Endothelial cell of umbilical vein (primary cell): Measurements from ENCODE around the gene ZNF511. TPM values are rescaled to one million over a fixed set of nuclear protein-coding genes. Genes with fewer than 3 reads are reported as not detected.

Source experiments
- BruUV-seq: library from RNA; stranded (reverse); fragments of 400-500 nt; replicated peaks from 2 replicates; lab custom pipeline; 2021; lab: Mats Ljungman, UMichigan
- CTCF ChIA-PET: fragments of 300-600, 350-600 bp; sonication (Branson Sonifier 250); formaldehyde crosslinking; loops from one replicate; lab custom pipeline; 2021; ENCODE audit warnings: antibody characterized with exemption, inconsistent platforms; lab: Charles Lee
- POLR2A ChIA-PET: fragments of 300-600, 350-600 bp; sonication (Branson Sonifier 250); formaldehyde crosslinking; loops from one replicate; lab custom pipeline; 2021; ENCODE audit warnings: antibody characterized with exemption, inconsistent platforms; lab: Charles Lee
- DNase-seq: peaks from one replicate; pipeline ENCODE4 v3.0.0-alpha.2; 2011; ENCODE audit warnings: low read depth, low spot score
- FAIRE-seq: peaks from 2 replicates; lab custom pipeline; 2011; peaks lifted over from hg19 to GRCh38; lab: Jason Lieb, UNC
- H2AFZ ChIP-seq: 2 replicates; pipeline ENCODE4 v1.6.0; 2012; ENCODE audit warnings: low read depth, low read length, control low read depth, inconsistent platforms
- H3K27ac ChIP-seq: 2 replicates; pipeline ENCODE4 v1.5.1; 2011; ENCODE audit warnings: low read depth, mild to moderate bottlenecking, control low read depth, low read length, moderate library complexity; ENCODE audit not compliant: insufficient read depth
- H3K27me3 ChIP-seq, 2 experiments: 2 replicates each; pipeline versions ENCODE4 v1.6.0 to v1.6.1; 2011; ENCODE audit warnings: low read length in 2 of 2, mixed read lengths in 1 of 2; ENCODE audit not compliant: control insufficient read depth in 2 of 2, insufficient read depth in 2 of 2
- H3K36me3 ChIP-seq, 2 experiments: 2 replicates in 1 of 2; 3 replicates in 1 of 2; pipeline ENCODE4 v1.5.1; 2011; ENCODE audit warnings: low read length in 2 of 2, mild to moderate bottlenecking in 1 of 2, moderate library complexity in 1 of 2; ENCODE audit not compliant: control insufficient read depth in 2 of 2, insufficient read depth in 2 of 2; ENCODE audit errors: extremely low read depth in 1 of 2
- H3K4me1 ChIP-seq: 3 replicates; pipeline ENCODE4 v1.5.1; 2011; ENCODE audit warnings: mild to moderate bottlenecking, low read length; ENCODE audit not compliant: control insufficient read depth, insufficient read depth; ENCODE audit errors: extremely low read depth
- H3K4me2 ChIP-seq: 2 replicates; pipeline ENCODE4 v1.6.1; 2011; ENCODE audit warnings: low read length, control low read depth, mixed read lengths; ENCODE audit not compliant: insufficient read depth
- H3K4me3 ChIP-seq, 3 experiments: fragments of 200-600 bp in 1 of 3; sonication (generic), shearing (Covaris generic) in 1 of 3; replicated peaks in 1 of 3; 2 replicates each; pipeline ENCODE4 v1.5.1; 2011 to 2016; ENCODE audit warnings: control low read depth in 3 of 3, low read length in 3 of 3, mild to moderate bottlenecking in 2 of 3, inconsistent platforms in 1 of 3, low read depth in 1 of 3, moderate library complexity in 1 of 3; ENCODE audit not compliant: insufficient read depth in 1 of 3
- H3K79me2 ChIP-seq: 2 replicates; pipeline ENCODE4 v1.6.0; 2012; ENCODE audit warnings: low read length, inconsistent platforms; ENCODE audit not compliant: control insufficient read depth, insufficient read depth
- H3K9ac ChIP-seq: replicated peaks from 2 replicates; pipeline ENCODE3; 2011; ENCODE audit warnings: low read length, control low read depth; ENCODE audit not compliant: insufficient read depth; ENCODE audit errors: extremely low read depth
- H3K9me1 ChIP-seq: replicated peaks from 3 replicates; pipeline ENCODE4 v1.6.0; 2011; ENCODE audit warnings: mild to moderate bottlenecking, low read length; ENCODE audit not compliant: control insufficient read depth, insufficient read depth; ENCODE audit errors: extremely low read depth
- H3K9me3 ChIP-seq: replicated peaks from 2 replicates; pipeline ENCODE4 v1.5.1; 2012; ENCODE audit warnings: low read length, inconsistent platforms; ENCODE audit not compliant: control insufficient read depth, insufficient read depth
- H4K20me1 ChIP-seq: replicated peaks from 2 replicates; pipeline ENCODE3; 2011; ENCODE audit warnings: mild to moderate bottlenecking, low read length; ENCODE audit not compliant: control insufficient read depth, insufficient read depth; ENCODE audit errors: extremely low read depth
- CTCF ChIP-seq, 2 donors: IDR thresholded peaks; 1 replicate in 1 of 2; 2 replicates in 1 of 2; pipeline ENCODE4 v1.5.1; 2011; ENCODE audit warnings: low read length in 2 of 2, mild to moderate bottlenecking in 2 of 2, moderate library complexity in 2 of 2, control low read depth in 1 of 2, inconsistent platforms in 1 of 2, low read depth in 1 of 2; ENCODE audit not compliant: insufficient read depth in 1 of 2; ENCODE audit errors: extremely low read depth in 1 of 2
- EZH2 ChIP-seq: IDR thresholded peaks from 2 replicates; pipeline ENCODE4 v1.6.1; 2012; ENCODE audit warnings: borderline replicate concordance, low read depth, mild to moderate bottlenecking, moderate library complexity, low read length, inconsistent platforms; ENCODE audit not compliant: severe bottlenecking
- FOS ChIP-seq: IDR thresholded peaks from 2 replicates; pipeline ENCODE4 v1.6.1; 2011; ENCODE audit warnings: mild to moderate bottlenecking, low read length, moderate library complexity, borderline replicate concordance; ENCODE audit not compliant: insufficient read depth
- GATA2 ChIP-seq: IDR thresholded peaks from 2 replicates; pipeline ENCODE4 v1.7.0; 2011; ENCODE audit warnings: low read depth, mild to moderate bottlenecking, moderate library complexity, mixed read lengths, low read length; ENCODE audit not compliant: insufficient read length, insufficient read depth
- JUN ChIP-seq: IDR thresholded peaks from 2 replicates; pipeline ENCODE4 v1.6.1; 2011; ENCODE audit warnings: borderline replicate concordance, low read depth; ENCODE audit not compliant: insufficient read length, insufficient read depth
- MAX ChIP-seq: IDR thresholded peaks from 2 replicates; pipeline ENCODE4 v1.6.1; 2011; ENCODE audit not compliant: insufficient read depth, insufficient read length
- MYC ChIP-seq: IDR thresholded peaks from one replicate; pipeline ENCODE4 v1.6.1; 2011; ENCODE audit warnings: mild to moderate bottlenecking, low read depth, low read length
- POLR2A ChIP-seq: IDR thresholded peaks from 2 replicates; pipeline ENCODE4 v1.6.1; 2012; ENCODE audit warnings: low read depth, mild to moderate bottlenecking, control low read depth, low read length
- POLR2AphosphoS5 ChIP-seq: IDR thresholded peaks from 2 replicates; pipeline ENCODE4 v1.6.1; 2012; ENCODE audit warnings: low read depth, mild to moderate bottlenecking, control low read depth, low read length, moderate library complexity; ENCODE audit not compliant: insufficient read depth
- dilution Hi-C: fragments of 300-500 bp; cut with MboI; formaldehyde crosslinking; loops from one replicate; pipeline ENCODE4 v1.15.0; 2019; ENCODE audit warnings: low sequenced_read_pairs; ENCODE audit not compliant: extremely low pct_ligation_motif_present
- intact Hi-C: fragments of 100-400 bp; cut with micrococcal nuclease; formaldehyde crosslinking; loops from one replicate; pipeline ENCODE4 v1.10.0; 2022
- polyA plus RNA-seq, 4 experiments: library from polyadenylated mRNA; depleted of rRNA in 3 of 4; stranded (reverse) in 3 of 4; unstranded in 1 of 4; fragments of >200 nt; gene quantifications; 2 replicates each; pipeline versions ENCODE4 v1.2.1 to v1.2.3, GENCODE V29; 2011 to 2012; ENCODE audit warnings: missing spikeins in 1 of 4
- total RNA-seq: library from RNA; stranded (reverse); gene quantifications from 2 replicates; pipeline ENCODE4 v1.2.3, GENCODE V29; 2021

ZNF511 gene
- total and polyA plus RNA-seq, 2 donors (not counting 3 experiments of a cell fraction or from before 2014, with no cell fraction given): 25.6 to 37.9 TPM

- H4K20me1 ChIP-seq: no peaks in the 10 kb centered on the region
- no peak overlapping the region for H3K27ac ChIP-seq
- no peak overlapping the region for H3K9ac ChIP-seq
- no peaks in the 10 kb centered on the region for H3K9me1 ChIP-seq
- no peak for DNase-seq
- no peaks in the 10 kb centered on the region for H3K4me1 ChIP-seq
- TF ChIP-seq MAX (no peak), GATA2 (no peak), CTCF (IDR thresholded peaks at IDR 0.05; ENCODE audit: extremely low read depth in 1 of 2, insufficient read depth in 1 of 2, low read depth in 1 of 2, low read length in 2 of 2) (no peak), EZH2 (no peak), POLR2AphosphoS5 (no peak), MYC (no peak), JUN (no peak), FOS (no peak), POLR2A (no peak)
- no peak overlapping the region for H3K4me3 ChIP-seq
- H3K4me2 ChIP-seq: no peak overlapping the region
- no peaks in the 10 kb centered on the region for H3K36me3 ChIP-seq
- no TSS peak for BruUV-seq
- dilution Hi-C loops (no loop called here), intact Hi-C loops (no loop called here)
- POLR2A ChIA-PET: no interaction called here
- CTCF ChIA-PET: no interaction called here
- no peak for FAIRE-seq
- peaks cover 10 to 28% of the 10 kb centered on the region in 2 experiments for H3K27me3 ChIP-seq
- H2AFZ ChIP-seq: no peak overlapping the region
- H3K9me3 ChIP-seq: no peaks in the 10 kb centered on the region
- no peaks in the 10 kb centered on the region for H3K79me2 ChIP-seq
Observed at GRCh38 chr10:133338080-133339071, 29.7 kb downstream of the ZNF511 start.
